ENCODE results near the gene ARPP19.
A peak's percentile ranks its signal among the peaks of the same experiment; 100 is the strongest.
"Not testable (repeated sequence)": the region's sequence is repeated elsewhere in the genome, so short reads cannot be mapped to it uniquely, and the experiment has no call there.

Gene ARPP19

GRCh38 chr15:52568601-52569585 is at the start of gene ARPP19:
Gene ARPP19, minus strand, starts transcription at chr15:52569030. Its CDS starts 138 bp downstream, at chr15:52568892.
- DNase-seq = peak; percentile 92

GRCh38 chr15:52617026-52617425 is 48.2 kb upstream of the ARPP19 start:
- DNase-seq = no peak

- no peak for DNase-seq
Measured at GRCh38 chr15:52615302-52615701, 46.5 kb upstream of the ARPP19 start.

GRCh38 chr15:52609593-52609992 is 40.8 kb upstream of the ARPP19 start:
- no peak for DNase-seq

GRCh38 chr15:52584414-52584813 is 15.6 kb upstream of the ARPP19 start:
- no peak for DNase-seq

GRCh38 chr15:52579852-52580251 is 11.0 kb upstream of the ARPP19 start:
- DNase-seq = no peak

GRCh38 chr15:52576692-52577091 is 7.9 kb upstream of the ARPP19 start:
- DNase-seq = no peak

- not testable (repeated sequence) for DNase-seq
Measured at GRCh38 chr15:52575573-52575972, 6.7 kb upstream of the ARPP19 start.

- no peak for DNase-seq
Measured at GRCh38 chr15:52575072-52575471, 6.2 kb upstream of the ARPP19 start.

- DNase-seq = not testable (repeated sequence)
Measured at GRCh38 chr15:52574623-52575022, 5.8 kb upstream of the ARPP19 start.

- DNase-seq = no peak
Measured at GRCh38 chr15:52567871-52568600, 794 bp downstream of the ARPP19 start.

GRCh38 chr15:52566889-52567288 is 1.9 kb downstream of the ARPP19 start:
- no peak for DNase-seq

GRCh38 chr15:52565417-52566358 is 3.1 kb downstream of the ARPP19 start:
- DNase-seq = not testable (repeated sequence)

GRCh38 chr15:52563501-52564060 is 5.2 kb downstream of the ARPP19 start:
- DNase-seq = no peak

- no peak for DNase-seq
Measured at GRCh38 chr15:52559575-52559974, 9.3 kb downstream of the ARPP19 start.

- DNase-seq = no peak
Measured at GRCh38 chr15:52559022-52559421, 9.8 kb downstream of the ARPP19 start.

GRCh38 chr15:52558196-52558595 is 10.6 kb downstream of the ARPP19 start:
- DNase-seq = no peak

- DNase-seq = no peak
Measured at GRCh38 chr15:52557274-52557641, 11.6 kb downstream of the ARPP19 start.

- no peak for DNase-seq
Measured at GRCh38 chr15:52556524-52557273, 12.1 kb downstream of the ARPP19 start.

- DNase-seq = no peak
Measured at GRCh38 chr15:52552303-52552702, 16.5 kb downstream of the ARPP19 start.

GRCh38 chr15:52551762-52552161 is 17.1 kb downstream of the ARPP19 start:
- no peak for DNase-seq

GRCh38 chr15:52551186-52551585 is 17.6 kb downstream of the ARPP19 start:
- DNase-seq = not testable (repeated sequence)
